ENCODE results near the gene PMS1.

GRCh38 chr2:189849550-189849949 is 65.3 kb downstream of the PMS1 start:
- TF ChIP-seq CTCF (IDR thresholded peaks at IDR 0.05), result no peak
- no peak for TF ChIP-seq POLR2A (IDR thresholded peaks at IDR 0.05)
